HG03060 (cell line): Measurements from ENCODE around the gene ERF.

Experiments
- ATAC-seq: cut with Tn5 transposase; IDR thresholded peaks from one replicate; pipeline ENCODE4 v1.9.1; 2021; ENCODE audit warnings: low read depth, moderate number of reproducible peaks; ENCODE audit not compliant: unreplicated experiment

Gene ERF

GRCh38 chr19:42244347-42245220, 10.3 kb downstream of the ERF start:
- ATAC-seq: peak; percentile 30

GRCh38 chr19:42242512-42243409, 12.2 kb downstream of the ERF start, which contains the start of gene GSK3A:
TSS of gene GSK3A (minus strand) at chr19:42242602. CDS start at chr19:42242465, 137 bp downstream.
- peak; percentile 58 for ATAC-seq

GRCh38 chr19:42242069-42242511, 12.8 kb downstream of the ERF start:
- ATAC-seq: no peak

- ATAC-seq: no peak
Observed at GRCh38 chr19:42241279-42241678, 13.6 kb downstream of the ERF start.

GRCh38 chr19:42239544-42240220, 15.2 kb downstream of the ERF start:
- ATAC-seq: no peak

GRCh38 chr19:42235181-42235580, 19.7 kb downstream of the ERF start:
- ATAC-seq: no peak

- no peak for ATAC-seq
Observed at GRCh38 chr19:42234364-42234763, 20.6 kb downstream of the ERF start.

GRCh38 chr19:42233678-42234292, 21.1 kb downstream of the ERF start:
- ATAC-seq: no peak

- ATAC-seq: no peak
Observed at GRCh38 chr19:42233106-42233505, 21.8 kb downstream of the ERF start.

- ATAC-seq: no peak
Observed at GRCh38 chr19:42232435-42232834, 22.5 kb downstream of the ERF start.

- ATAC-seq: no peak
Observed at GRCh38 chr19:42230571-42230970, 24.4 kb downstream of the ERF start.

GRCh38 chr19:42229855-42230351, 25.0 kb downstream of the ERF start:
- ATAC-seq: no peak

- no peak for ATAC-seq
Observed at GRCh38 chr19:42229301-42229854, 25.6 kb downstream of the ERF start.

- ATAC-seq: no peak
Observed at GRCh38 chr19:42228641-42229040, 26.3 kb downstream of the ERF start.

- no peak for ATAC-seq
Observed at GRCh38 chr19:42226886-42227285, 28.0 kb downstream of the ERF start.

- no peak for ATAC-seq
Observed at GRCh38 chr19:42225718-42226292, 29.1 kb downstream of the ERF start.

- no peak for ATAC-seq
Observed at GRCh38 chr19:42224940-42225717, 29.8 kb downstream of the ERF start.

- ATAC-seq: no peak
Observed at GRCh38 chr19:42220751-42221097, 34.2 kb downstream of the ERF start.
